NCI-H524 (cell line): Measurements from ENCODE around the gene PLAAT3.
"Not testable (repeated sequence)": the region's sequence is repeated elsewhere in the genome, so short reads cannot be mapped to it uniquely, and the experiment has no call there.

Experiments
- DNase-seq, 2 experiments: peaks; one replicate each; lab custom pipeline; 2025; lab: John Stamatoyannopoulos, UW

Gene PLAAT3

DNA sequence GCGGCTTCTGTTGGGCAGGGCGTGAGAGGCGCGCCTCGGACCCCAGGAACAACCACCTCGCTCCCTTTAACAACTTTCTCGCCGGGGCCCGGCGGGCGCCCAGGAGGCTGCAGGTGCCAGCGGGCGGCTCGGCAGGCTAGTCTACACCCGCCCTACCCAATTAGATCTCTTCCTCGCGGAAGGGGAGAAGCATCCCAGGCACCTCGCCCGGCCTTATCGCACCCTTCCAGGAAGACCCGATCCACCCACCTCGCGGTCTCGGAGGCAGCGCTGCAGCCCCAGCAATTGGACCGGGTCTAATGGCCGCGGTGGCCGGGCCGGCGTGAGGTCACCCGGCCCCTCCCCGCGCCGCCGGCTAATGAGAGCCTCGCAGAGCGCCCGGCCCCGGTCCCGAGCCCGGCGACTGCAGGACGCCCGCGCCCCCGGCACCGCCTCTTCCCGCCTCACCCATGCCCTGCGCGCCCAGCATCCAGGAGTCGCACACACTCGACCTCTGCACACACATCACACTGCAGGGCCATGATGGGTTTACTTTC lies at the start of gene PLAAT3:
PLAAT3 (minus strand) TSS at position 298 of the 536 bp plus-strand sequence. CDS start 419 bp downstream, outside the sequence.
- peak in 1 of 2 experiments; percentile 32 for DNase-seq

DNA sequence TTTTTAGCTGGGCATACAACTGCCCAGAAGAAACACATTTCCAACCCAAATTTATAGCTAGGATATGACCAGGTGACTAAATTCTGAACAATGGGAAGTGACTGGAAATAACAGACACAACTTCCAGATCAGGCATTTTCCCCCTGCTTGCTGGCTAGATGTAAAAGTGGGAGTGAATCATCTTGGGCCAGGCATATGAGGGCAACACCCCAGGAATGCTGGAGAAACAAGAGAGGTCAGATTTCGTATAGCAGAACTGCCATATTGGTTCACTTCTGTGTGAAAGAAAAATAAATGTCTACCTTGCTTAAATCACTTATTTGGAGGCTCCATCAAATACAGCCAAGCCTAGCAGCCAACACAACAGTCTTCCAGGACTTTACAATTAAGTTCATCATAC lies 49.6 kb upstream of the PLAAT3 start:
- no peak for DNase-seq

GRCh38 chr11:63660972-63661371 lies 46.7 kb upstream of the PLAAT3 start:
- DNase-seq, result no peak

- DNase-seq, result no peak
Observed at GRCh38 chr11:63652671-63653070, 38.4 kb upstream of the PLAAT3 start.

- DNase-seq, result no peak
Observed at GRCh38 chr11:63643205-63643604, 29.0 kb upstream of the PLAAT3 start.

- DNase-seq, result no peak
Observed at GRCh38 chr11:63641727-63642126, 27.5 kb upstream of the PLAAT3 start.

DNA sequence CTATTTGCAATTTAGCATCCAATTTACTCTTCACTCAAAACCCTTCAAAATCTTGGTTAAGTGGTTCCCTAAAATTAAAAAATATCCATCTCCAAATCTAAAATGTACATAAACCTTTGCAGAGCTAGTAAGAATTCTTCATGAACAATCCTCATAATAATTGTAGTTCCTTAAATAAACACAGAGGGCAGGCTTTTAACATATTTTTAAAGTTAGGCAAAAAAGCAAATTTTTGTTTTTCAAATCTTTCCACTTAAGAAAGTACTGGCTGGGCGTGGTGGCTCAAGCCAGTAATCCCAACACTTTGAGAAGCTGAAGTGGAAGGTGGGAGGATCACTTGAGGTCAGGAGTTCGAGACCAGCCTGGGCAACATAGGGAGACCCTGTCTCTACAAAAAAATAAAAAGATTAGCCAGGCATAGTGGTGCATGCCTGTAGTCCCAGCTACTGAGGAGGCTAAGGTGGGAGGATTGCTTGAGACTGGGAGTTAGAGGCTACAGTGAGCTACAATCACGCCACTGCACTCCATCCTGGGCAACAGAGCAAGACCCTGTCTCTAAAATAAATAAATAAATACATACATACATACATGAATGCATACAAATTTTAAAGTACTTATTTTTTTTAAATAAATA lies 25.1 kb upstream of the PLAAT3 start:
- DNase-seq, result peak in 1 of 2 experiments; percentile 10

- not testable (repeated sequence) for DNase-seq
Observed at GRCh38 chr11:63638436-63638835, 24.2 kb upstream of the PLAAT3 start.

DNA sequence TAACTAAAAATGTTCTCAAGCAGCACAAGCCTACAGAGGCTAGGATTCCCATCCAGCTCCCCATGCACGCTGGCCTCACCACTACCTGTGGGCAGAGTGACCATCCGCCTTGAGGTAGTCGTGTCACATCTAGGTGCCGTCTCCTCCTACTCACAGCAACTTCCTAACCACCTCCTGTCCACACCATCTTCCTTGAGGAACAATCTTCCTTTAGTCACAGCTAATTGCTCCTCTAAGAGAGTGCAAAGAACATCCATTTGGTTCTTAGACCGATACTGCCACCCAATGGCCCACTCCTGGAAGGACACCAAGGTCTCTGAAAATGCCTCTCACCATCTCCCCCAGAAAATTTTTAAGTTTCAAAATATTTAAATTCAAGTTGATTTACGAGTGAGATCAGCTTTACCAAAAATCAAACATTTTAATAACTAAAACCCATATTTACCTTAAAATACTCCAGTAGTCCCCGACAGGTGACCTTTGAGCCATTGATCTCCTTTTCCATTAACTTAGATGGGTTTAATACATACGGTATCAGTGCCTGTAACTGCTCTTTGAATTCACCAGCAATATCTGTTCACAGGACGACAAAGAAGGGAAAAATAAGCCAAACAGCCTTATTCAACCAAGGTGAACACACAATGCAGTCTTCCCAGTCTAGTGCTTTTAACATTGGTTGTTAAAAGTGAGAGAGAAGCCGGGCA lies 21.7 kb upstream of the PLAAT3 start:
- DNase-seq, result peak; percentile 31 to 57

- DNase-seq, result peak in 1 of 2 experiments; percentile 14
Observed at GRCh38 chr11:63629426-63629825, 15.2 kb upstream of the PLAAT3 start.

- DNase-seq, result peak in 1 of 2 experiments; percentile 40
Observed at GRCh38 chr11:63623513-63624140, 9.4 kb upstream of the PLAAT3 start.

GRCh38 chr11:63622323-63622722 lies 8.1 kb upstream of the PLAAT3 start:
- no peak for DNase-seq

DNA sequence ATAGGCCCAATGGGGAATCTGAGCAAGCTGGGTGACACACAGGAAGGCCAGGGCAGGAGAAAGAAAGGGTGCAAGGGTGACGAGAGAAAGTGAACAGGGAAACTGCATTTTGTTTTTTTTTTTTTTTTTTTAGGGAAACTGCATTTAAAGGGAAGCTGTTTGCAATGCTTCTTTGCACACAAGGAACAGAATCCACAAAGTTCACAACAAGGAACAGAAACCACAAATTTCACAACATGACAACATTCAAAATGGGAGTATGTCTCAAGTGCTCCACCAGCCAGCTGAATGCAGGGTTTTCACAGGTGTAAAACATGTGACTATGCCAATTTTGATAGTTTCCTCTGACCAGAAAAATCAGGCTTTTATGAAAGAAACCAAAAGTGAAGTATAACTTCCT lies 6.8 kb upstream of the PLAAT3 start:
- no peak for DNase-seq

DNA sequence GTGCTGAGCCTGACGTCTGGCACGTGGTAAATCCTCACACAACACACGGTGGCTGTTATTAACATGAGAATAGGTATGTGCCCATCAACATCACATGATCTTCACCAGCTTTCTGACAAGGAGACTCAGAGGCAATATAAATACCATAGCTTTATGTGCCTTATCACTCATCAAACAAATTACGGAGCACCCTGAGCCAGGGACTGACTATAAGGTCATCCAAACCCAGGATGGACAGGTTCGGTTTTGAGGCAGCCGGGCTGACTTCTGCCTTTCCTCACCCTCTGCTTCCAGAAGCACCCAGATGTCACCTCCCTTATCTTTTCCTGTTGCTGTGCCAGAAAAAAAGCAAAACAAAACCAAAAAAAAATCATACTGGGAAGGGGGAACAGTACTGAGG lies 5.7 kb upstream of the PLAAT3 start:
- DNase-seq, result no peak

DNA sequence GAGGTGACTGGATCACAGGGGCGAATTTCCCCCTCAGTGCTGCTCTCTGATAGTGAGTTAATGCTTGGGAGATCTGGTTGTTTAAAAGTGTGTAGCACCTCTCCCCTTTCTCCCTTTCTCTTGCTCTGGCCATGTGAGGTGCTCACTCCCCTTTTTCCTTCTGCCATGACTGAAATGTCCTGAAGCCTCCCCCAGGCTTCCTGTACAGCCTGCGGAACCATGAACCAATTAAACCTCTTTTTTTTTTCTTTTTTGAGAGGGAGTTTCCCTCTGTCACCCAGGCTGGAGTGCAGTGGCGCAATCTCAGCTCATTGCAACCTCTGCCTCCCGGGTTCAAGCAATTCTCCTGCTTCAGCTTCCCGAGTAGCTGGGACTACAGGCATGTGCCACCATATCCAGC lies 3.5 kb upstream of the PLAAT3 start:
- DNase-seq, result not testable (repeated sequence)

- no peak for DNase-seq
Observed at GRCh38 chr11:63616953-63617352, 2.7 kb upstream of the PLAAT3 start.

DNA sequence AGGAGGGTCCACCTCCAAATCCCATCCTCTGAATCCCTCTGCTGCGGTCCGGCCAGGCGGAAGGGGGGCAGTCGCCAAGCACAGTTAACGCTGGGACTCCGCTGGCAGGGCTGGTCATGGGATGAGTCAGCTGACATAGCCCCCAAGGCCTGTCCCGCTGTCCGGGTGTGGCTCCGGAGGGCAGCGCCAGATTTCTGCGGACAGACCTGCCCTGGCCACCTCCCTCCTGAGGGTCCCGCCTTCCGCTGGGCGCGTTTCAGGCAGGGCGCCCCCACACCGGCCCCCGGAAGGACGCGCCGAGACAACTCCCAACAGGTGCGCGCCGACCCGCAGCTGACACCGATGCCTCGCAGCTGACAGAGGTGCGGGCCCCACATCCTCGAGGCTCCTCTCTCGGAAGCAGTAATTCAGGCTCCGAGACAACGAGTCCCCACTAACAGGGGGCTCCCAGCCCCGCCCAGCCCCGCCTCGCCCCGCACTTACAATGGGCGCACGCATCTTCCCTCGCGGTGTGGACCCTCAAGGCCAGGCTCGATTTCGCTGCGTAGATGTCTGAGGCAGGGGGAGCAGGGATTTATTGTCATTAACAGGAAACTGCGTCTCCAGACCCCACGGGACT lies 607 bp downstream of the PLAAT3 start:
- DNase-seq, result peak in 1 of 2 experiments; percentile 32

GRCh38 chr11:63612181-63612580 lies 2.1 kb downstream of the PLAAT3 start:
- no peak for DNase-seq

- DNase-seq, result no peak
Observed at GRCh38 chr11:63611395-63611747, 2.9 kb downstream of the PLAAT3 start.

GRCh38 chr11:63610604-63611394 lies 3.4 kb downstream of the PLAAT3 start:
- no peak for DNase-seq

DNA sequence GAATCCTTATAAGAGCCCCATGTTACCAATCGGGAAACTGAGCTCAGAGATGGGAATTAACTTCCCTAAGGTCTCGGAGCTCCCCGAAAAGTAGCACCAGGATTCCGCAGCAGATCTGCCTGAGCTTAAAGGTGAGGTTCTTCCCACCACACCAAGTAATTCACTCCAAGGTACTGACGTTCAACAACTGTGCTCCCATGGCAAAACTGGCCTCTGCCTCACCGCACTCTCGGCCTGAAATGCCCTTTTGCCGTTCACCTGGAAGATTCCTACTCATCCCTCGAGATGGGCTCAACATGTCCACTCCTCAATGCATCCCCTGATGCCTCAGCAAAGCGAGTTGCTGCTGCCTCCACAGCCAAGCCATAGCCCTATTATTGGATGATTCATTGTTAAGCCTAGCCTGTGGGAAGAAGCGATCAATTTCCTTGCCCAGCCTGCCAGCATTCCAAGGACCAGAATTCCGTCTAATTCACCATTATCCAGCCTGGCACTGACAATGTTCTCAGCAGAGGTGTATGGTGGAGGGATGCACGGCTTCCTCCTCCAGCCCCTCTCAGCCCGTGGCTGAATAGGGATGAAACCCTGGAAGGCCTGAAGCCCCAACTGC lies 4.2 kb downstream of the PLAAT3 start:
- no peak for DNase-seq
